NCI-H1930 (cell line): ENCODE data around the gene CFAP57.
"Not testable (repeated sequence)": the region's sequence is repeated elsewhere in the genome, so short reads cannot be mapped to it uniquely, and the experiment has no call there.

Experiments
- DNase-seq, 2 experiments: peaks; one replicate each; lab custom pipeline; 2025; lab: John Stamatoyannopoulos, UW

Gene CFAP57

GRCh38 chr1:43172527-43172972, 420 bp downstream of the CFAP57 start:
- peak; percentile 75 to 80 for DNase-seq

- DNase-seq = no peak
Measured at GRCh38 chr1:43174873-43175272, 2.7 kb downstream of the CFAP57 start.

DNA sequence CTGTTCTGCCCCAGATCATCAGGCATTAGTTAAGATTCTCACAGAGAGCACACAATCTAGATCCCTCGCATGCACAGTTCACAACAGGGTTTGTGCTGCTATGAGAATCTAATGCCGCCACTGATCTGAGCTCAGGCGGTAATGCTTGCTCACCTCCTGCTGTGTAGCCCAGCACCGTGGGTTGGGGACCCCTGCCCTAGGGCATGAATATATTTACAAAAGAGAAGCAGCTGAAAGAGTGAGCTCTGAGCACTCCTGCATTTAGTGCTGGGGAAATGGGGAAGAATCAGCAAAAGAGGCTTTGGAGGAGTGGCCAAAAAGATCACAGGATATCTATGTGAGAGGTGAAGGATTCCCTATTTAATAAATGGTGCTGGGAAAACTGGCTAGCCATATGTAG, 5.6 kb downstream of the CFAP57 start:
- DNase-seq = no peak

GRCh38 chr1:43184388-43184787, 12.3 kb downstream of the CFAP57 start:
- DNase-seq = no peak

- no peak for DNase-seq
Measured at GRCh38 chr1:43184995-43185394, 12.9 kb downstream of the CFAP57 start.

DNA sequence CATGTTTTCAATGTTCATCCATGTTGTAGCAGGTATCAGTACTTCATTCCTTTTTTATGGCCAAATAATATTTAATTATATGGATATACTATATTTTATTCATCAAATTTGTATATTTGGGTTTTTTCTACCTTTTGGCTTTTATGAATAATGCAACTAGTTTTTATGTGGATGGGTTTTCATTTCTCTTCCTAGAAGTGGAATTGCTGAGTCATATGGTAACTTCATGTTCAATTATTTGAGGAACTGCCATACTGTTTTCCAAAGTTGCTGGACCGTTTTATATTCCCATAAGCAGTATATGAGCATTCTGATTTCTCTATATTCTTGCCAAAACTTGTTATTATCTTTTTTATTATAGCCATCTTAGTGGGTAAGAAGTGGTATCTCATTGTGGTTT, 16.0 kb downstream of the CFAP57 start:
- DNase-seq = no peak

- no peak for DNase-seq
Measured at GRCh38 chr1:43194509-43194908, 22.4 kb downstream of the CFAP57 start.

- no peak for DNase-seq
Measured at GRCh38 chr1:43197343-43198127, 25.4 kb downstream of the CFAP57 start.

- no peak for DNase-seq
Measured at GRCh38 chr1:43199093-43199726, 27.1 kb downstream of the CFAP57 start.

- DNase-seq = no peak
Measured at GRCh38 chr1:43203859-43204258, 31.7 kb downstream of the CFAP57 start.

DNA sequence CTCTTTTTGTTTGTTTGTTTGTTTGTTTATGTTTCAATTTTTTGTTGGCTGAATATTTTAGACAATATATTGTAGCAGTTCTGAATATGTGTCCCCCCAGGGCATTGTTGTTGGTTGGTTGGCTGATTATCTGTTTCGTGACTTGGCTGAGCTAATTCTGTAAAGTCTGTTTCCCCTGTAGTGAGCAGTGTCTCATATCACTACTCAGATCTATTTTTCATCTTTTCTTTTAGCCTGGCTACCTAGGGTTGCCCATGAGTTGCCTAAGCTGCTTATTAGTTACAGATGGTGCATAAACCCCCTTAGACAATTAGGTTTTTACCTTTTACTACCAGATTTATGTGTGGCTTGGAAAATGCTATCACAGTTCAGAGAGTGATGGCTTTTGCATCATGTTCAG, 32.3 kb downstream of the CFAP57 start:
- no peak for DNase-seq

GRCh38 chr1:43205671-43206070, 33.5 kb downstream of the CFAP57 start:
- no peak for DNase-seq

- DNase-seq = no peak
Measured at GRCh38 chr1:43206600-43207228, 34.6 kb downstream of the CFAP57 start.

- DNase-seq = no peak
Measured at GRCh38 chr1:43207229-43207853, 35.2 kb downstream of the CFAP57 start.

DNA sequence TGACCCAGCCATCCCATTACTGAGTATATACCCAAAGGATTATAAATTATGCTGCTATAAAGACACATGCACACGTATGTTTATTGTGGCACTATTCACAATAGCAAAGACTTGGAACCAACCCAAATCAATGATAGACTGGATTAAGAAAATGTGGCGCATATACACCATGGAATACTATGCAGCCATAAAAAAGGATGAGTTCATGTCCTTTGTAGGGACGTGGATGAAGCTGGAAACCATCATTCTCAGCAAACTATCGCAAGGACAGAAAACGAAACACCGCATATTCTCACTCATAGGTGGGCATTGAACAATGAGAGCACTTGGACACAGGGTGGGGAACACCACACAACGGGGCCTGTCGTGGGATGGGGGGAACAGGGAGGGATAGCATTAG, 36.1 kb downstream of the CFAP57 start:
- DNase-seq = not testable (repeated sequence)

DNA sequence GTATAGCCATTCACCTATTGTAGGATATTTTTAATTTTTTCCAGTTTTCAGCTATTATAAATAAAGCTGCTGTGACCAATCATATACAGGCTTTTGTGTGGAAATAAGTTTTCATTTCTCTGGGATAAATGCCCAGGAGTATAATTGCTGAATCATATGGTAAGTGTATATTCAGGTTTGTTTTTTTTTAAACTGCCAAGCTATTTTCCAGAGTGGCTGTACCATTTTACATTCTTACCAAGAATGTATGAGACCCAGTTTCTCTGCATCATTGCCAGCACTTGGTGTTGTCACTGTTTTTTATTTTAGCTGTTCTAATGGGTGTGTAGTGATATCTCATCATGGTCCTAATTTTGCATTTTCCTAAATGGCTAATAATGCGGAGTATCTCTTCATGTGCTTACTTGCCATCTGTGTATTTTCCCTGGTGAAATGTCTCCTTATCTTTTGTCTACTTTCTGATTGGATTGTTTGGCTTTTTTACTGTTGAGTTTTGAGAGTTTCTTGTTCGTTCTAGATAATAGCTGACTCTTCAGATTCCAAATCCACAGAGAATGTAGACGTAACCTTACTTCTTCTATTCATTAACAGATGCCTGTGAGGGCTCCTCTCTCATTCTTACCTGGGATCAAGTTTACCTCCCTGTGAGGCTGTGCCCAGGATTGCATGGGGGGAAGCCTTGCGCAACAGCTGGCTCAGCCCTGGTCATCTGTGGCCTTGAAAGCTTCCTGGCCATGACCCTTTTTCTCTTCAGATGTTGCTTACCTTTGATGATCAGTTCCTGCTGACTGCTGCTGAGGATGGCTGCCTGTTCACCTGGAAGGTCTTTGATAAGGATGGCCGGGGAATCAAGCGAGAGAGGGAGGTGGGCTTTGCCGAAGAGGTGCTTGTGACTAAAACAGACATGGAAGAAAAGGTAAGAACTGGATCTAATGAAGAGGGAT, 42.6 kb downstream of the CFAP57 start:
- no peak for DNase-seq

- no peak for DNase-seq
Measured at GRCh38 chr1:43217747-43218146, 45.6 kb downstream of the CFAP57 start.

DNA sequence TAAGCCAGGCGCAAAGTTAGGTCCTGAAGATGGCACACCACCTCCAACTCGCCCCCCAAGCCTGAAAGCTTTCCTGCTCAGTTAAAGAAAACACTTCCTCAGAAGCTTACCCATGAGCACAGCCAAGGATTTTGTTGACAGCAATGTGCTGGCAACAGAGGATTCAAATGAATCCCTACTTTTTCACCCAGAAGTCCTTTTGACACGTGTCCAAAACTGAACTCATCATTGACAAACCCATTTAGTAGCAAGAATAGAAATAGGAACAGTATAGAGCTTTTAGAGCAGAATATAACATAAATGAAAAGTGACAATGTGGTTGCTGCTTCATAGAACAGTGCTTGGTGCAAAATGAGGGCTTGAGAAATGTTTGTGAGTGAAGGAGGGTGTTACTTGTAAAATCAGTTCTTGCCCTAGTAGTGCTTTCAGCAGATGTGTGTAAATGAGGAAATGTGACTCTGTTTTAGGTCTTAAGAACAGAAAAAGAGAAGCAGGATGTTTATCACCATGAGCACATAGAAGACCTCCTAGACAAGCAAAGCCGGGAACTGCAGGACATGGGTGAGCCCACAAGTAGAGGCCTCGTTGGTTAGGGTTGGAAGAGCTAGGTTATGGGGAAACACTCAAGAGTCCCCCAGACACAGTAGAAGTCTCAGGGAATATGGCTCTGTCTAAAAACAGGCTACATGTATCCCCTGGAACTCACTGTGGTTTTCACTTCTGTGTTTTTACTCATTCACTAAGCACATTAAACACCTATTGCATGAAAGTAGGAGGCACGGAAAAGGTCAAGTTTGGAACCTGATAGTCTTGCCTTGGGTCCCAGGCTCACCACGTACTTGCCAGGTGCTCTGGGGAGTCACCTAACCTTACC, 49.0 kb downstream of the CFAP57 start:
- no peak for DNase-seq

GRCh38 chr1:43221797-43222196, 49.7 kb downstream of the CFAP57 start:
- no peak for DNase-seq

- DNase-seq = no peak
Measured at GRCh38 chr1:43222879-43223278, 50.7 kb downstream of the CFAP57 start.

DNA sequence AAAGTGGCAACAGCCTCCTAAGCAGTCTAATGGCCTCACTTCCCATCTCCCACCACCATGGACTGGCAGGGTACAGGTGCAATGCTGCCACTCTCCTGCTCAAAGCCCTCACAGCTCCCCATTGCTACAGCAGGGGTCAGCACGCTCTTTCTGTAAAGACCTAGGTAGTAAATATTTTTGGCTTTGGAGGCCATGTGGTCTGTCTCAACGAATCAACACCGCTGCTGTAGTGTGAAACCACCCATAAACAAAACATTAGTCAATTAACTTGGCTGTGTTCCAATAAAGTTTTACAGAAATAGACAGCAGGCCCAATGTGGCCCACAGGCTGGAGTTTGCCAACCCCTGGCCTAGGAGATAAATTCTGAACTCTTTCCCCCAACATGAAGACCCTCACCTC, 53.0 kb downstream of the CFAP57 start:
- no peak for DNase-seq
